Measurements from ENCODE around the gene CACNA1C.

CACNA1C gene

GRCh38 chr12:2627835-2628191 is 575.0 kb downstream of the CACNA1C start:
- Histone ChIP-seq H3K36me3 (ENCODE audit: control insufficient read depth in 1 of 2, insufficient read depth in 2 of 2, low read length in 2 of 2) (no peaks in the 10 kb centered on the region), H3K9me3 (ENCODE audit: control insufficient read depth in 1 of 2, low read length in 2 of 2) (no peaks in the 10 kb centered on the region), H3K27me3 (ENCODE audit: control insufficient read depth in 1 of 2, insufficient read depth in 2 of 2, low read length in 2 of 2) (no peaks in the 10 kb centered on the region), H3K9ac (ENCODE audit: low read depth in 1 of 2, low read length in 2 of 2) (no peak overlapping the region), H3K27ac (ENCODE audit: low read depth, low read length) (no peak overlapping the region), H3K4me3 (ENCODE audit: low read depth in 1 of 2, low read length in 2 of 2) (no peak overlapping the region), H3K4me1 (ENCODE audit: control insufficient read depth in 1 of 2, insufficient read depth in 2 of 2, low read length in 2 of 2) (no peaks in the 10 kb centered on the region)

GRCh38 chr12:2628401-2628800 is 575.6 kb downstream of the CACNA1C start:
- Histone ChIP-seq H3K9me3 (ENCODE audit: control insufficient read depth in 1 of 2, low read length in 2 of 2) (no peaks in the 10 kb centered on the region), H3K27me3 (ENCODE audit: control insufficient read depth in 1 of 2, insufficient read depth in 2 of 2, low read length in 2 of 2) (no peaks in the 10 kb centered on the region), H3K4me1 (ENCODE audit: control insufficient read depth in 1 of 2, insufficient read depth in 2 of 2, low read length in 2 of 2) (no peaks in the 10 kb centered on the region), H3K4me3 (ENCODE audit: low read depth in 1 of 2, low read length in 2 of 2) (no peak overlapping the region), H3K27ac (ENCODE audit: low read depth, low read length) (no peak overlapping the region), H3K9ac (ENCODE audit: low read depth in 1 of 2, low read length in 2 of 2) (no peak overlapping the region), H3K36me3 (ENCODE audit: control insufficient read depth in 1 of 2, insufficient read depth in 2 of 2, low read length in 2 of 2) (no peaks in the 10 kb centered on the region)

DNA sequence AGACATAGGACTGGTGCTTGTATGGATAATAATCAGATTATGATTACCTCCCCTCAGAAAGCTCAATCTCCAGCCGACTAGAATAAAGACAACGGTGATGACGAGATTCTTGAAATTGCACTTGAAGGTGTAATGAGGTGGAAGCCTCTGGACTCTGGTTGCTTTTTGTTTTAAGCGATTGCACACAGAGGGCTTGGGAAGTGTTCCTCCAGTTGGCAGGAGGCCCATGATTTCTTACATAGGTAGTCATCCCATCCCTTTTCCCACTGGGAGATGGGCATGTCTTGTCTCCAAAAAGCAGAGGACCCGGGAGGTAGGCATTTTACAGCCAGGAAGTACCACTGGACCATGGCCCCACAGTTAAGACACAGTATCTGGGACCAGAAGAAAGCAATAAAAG is 576.3 kb downstream of the CACNA1C start:
- H3K9me3 ChIP-seq (ENCODE audit: control insufficient read depth in 1 of 2, low read length in 2 of 2): no peaks in the 10 kb centered on the region
- peaks cover 0 to 3% of the 10 kb centered on the region in 2 donors for H3K4me1 ChIP-seq (ENCODE audit: control insufficient read depth in 1 of 2, insufficient read depth in 2 of 2, low read length in 2 of 2)
- H3K36me3 ChIP-seq (ENCODE audit: control insufficient read depth in 1 of 2, insufficient read depth in 2 of 2, low read length in 2 of 2): no peaks in the 10 kb centered on the region
- no peak overlapping the region for H3K4me3 ChIP-seq (ENCODE audit: low read depth in 1 of 2, low read length in 2 of 2)
- H3K27ac ChIP-seq (ENCODE audit: low read depth, low read length): no peak overlapping the region
- no peaks in the 10 kb centered on the region for H3K27me3 ChIP-seq (ENCODE audit: control insufficient read depth in 1 of 2, insufficient read depth in 2 of 2, low read length in 2 of 2)
- no peak overlapping the region for H3K9ac ChIP-seq (ENCODE audit: low read depth in 1 of 2, low read length in 2 of 2)

- no peak overlapping the region for H3K9ac ChIP-seq (ENCODE audit: low read depth in 1 of 2, low read length in 2 of 2)
- H3K9me3 ChIP-seq (ENCODE audit: control insufficient read depth in 1 of 2, low read length in 2 of 2): no peaks in the 10 kb centered on the region
- no peaks in the 10 kb centered on the region for H3K36me3 ChIP-seq (ENCODE audit: control insufficient read depth in 1 of 2, insufficient read depth in 2 of 2, low read length in 2 of 2)
- no peak overlapping the region for H3K4me3 ChIP-seq (ENCODE audit: low read depth in 1 of 2, low read length in 2 of 2)
- no peak overlapping the region for H3K27ac ChIP-seq (ENCODE audit: low read depth, low read length)
- peaks cover 0 to 5% of the 10 kb centered on the region in 2 donors for H3K4me1 ChIP-seq (ENCODE audit: control insufficient read depth in 1 of 2, insufficient read depth in 2 of 2, low read length in 2 of 2)
- H3K27me3 ChIP-seq (ENCODE audit: control insufficient read depth in 1 of 2, insufficient read depth in 2 of 2, low read length in 2 of 2): no peaks in the 10 kb centered on the region
These were observed 579.0 kb downstream of the CACNA1C start for GRCh38 chr12:2631653-2632350.

- no peaks in the 10 kb centered on the region for H3K9me3 ChIP-seq (ENCODE audit: control insufficient read depth in 1 of 2, low read length in 2 of 2)
- H3K4me1 ChIP-seq (ENCODE audit: control insufficient read depth in 1 of 2, insufficient read depth in 2 of 2, low read length in 2 of 2): peaks cover 0 to 5% of the 10 kb centered on the region in 2 donors
- H3K9ac ChIP-seq (ENCODE audit: low read depth in 1 of 2, low read length in 2 of 2): no peak overlapping the region
- no peak overlapping the region for H3K4me3 ChIP-seq (ENCODE audit: low read depth in 1 of 2, low read length in 2 of 2)
- no peaks in the 10 kb centered on the region for H3K27me3 ChIP-seq (ENCODE audit: control insufficient read depth in 1 of 2, insufficient read depth in 2 of 2, low read length in 2 of 2)
- no peaks in the 10 kb centered on the region for H3K36me3 ChIP-seq (ENCODE audit: control insufficient read depth in 1 of 2, insufficient read depth in 2 of 2, low read length in 2 of 2)
- H3K27ac ChIP-seq (ENCODE audit: low read depth, low read length): no peak overlapping the region
These were observed 580.5 kb downstream of the CACNA1C start for GRCh38 chr12:2633176-2633824.

GRCh38 chr12:2633825-2634200 is 581.0 kb downstream of the CACNA1C start:
- no peak overlapping the region for H3K4me3 ChIP-seq (ENCODE audit: low read depth in 1 of 2, low read length in 2 of 2)
- H3K9me3 ChIP-seq (ENCODE audit: control insufficient read depth in 1 of 2, low read length in 2 of 2): no peaks in the 10 kb centered on the region
- no peaks in the 10 kb centered on the region for H3K27me3 ChIP-seq (ENCODE audit: control insufficient read depth in 1 of 2, insufficient read depth in 2 of 2, low read length in 2 of 2)
- H3K9ac ChIP-seq (ENCODE audit: low read depth in 1 of 2, low read length in 2 of 2): no peak overlapping the region
- H3K27ac ChIP-seq (ENCODE audit: low read depth, low read length): no peak overlapping the region
- H3K4me1 ChIP-seq (ENCODE audit: control insufficient read depth in 1 of 2, insufficient read depth in 2 of 2, low read length in 2 of 2): peaks cover 0 to 5% of the 10 kb centered on the region in 2 donors
- H3K36me3 ChIP-seq (ENCODE audit: control insufficient read depth in 1 of 2, insufficient read depth in 2 of 2, low read length in 2 of 2): no peaks in the 10 kb centered on the region

DNA sequence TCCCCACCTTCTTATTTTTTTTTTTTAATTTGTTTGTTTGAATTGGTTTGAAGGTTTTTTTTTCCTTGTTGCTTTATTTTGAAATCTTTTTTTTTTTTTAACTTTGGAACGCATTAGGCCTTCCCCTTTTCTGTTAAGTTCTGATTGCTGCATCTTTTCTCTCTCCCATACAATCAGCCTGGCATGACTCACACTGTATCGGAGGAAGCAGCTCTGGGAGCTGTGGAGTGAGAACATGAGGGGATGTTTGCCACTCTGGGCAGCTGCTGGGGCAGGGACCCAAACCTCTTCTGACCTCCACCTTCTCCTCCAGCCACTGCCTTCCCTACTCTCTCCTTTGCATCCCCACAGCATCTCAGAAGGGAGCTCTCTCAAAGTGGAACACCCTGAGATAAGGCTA is 581.7 kb downstream of the CACNA1C start:
- Histone ChIP-seq H3K4me1 (ENCODE audit: control insufficient read depth in 1 of 2, insufficient read depth in 2 of 2, low read length in 2 of 2) (peaks cover 0 to 5% of the 10 kb centered on the region in 2 donors), H3K9ac (ENCODE audit: low read depth in 1 of 2, low read length in 2 of 2) (no peak overlapping the region), H3K4me3 (ENCODE audit: low read depth in 1 of 2, low read length in 2 of 2) (no peak overlapping the region), H3K27me3 (ENCODE audit: control insufficient read depth in 1 of 2, insufficient read depth in 2 of 2, low read length in 2 of 2) (no peaks in the 10 kb centered on the region), H3K36me3 (ENCODE audit: control insufficient read depth in 1 of 2, insufficient read depth in 2 of 2, low read length in 2 of 2) (no peaks in the 10 kb centered on the region), H3K27ac (ENCODE audit: low read depth, low read length) (no peak overlapping the region), H3K9me3 (ENCODE audit: control insufficient read depth in 1 of 2, low read length in 2 of 2) (no peaks in the 10 kb centered on the region)

- H3K4me3 ChIP-seq (ENCODE audit: low read depth in 1 of 2, low read length in 2 of 2): no peak overlapping the region
- H3K27me3 ChIP-seq (ENCODE audit: control insufficient read depth in 1 of 2, insufficient read depth in 2 of 2, low read length in 2 of 2): no peaks in the 10 kb centered on the region
- H3K36me3 ChIP-seq (ENCODE audit: control insufficient read depth in 1 of 2, insufficient read depth in 2 of 2, low read length in 2 of 2): no peaks in the 10 kb centered on the region
- H3K9ac ChIP-seq (ENCODE audit: low read depth in 1 of 2, low read length in 2 of 2): no peak overlapping the region
- no peaks in the 10 kb centered on the region for H3K9me3 ChIP-seq (ENCODE audit: control insufficient read depth in 1 of 2, low read length in 2 of 2)
- H3K27ac ChIP-seq (ENCODE audit: low read depth, low read length): no peak overlapping the region
- H3K4me1 ChIP-seq (ENCODE audit: control insufficient read depth in 1 of 2, insufficient read depth in 2 of 2, low read length in 2 of 2): peaks cover 0 to 5% of the 10 kb centered on the region in 2 donors
These were observed 584.1 kb downstream of the CACNA1C start for GRCh38 chr12:2636741-2637340.

DNA sequence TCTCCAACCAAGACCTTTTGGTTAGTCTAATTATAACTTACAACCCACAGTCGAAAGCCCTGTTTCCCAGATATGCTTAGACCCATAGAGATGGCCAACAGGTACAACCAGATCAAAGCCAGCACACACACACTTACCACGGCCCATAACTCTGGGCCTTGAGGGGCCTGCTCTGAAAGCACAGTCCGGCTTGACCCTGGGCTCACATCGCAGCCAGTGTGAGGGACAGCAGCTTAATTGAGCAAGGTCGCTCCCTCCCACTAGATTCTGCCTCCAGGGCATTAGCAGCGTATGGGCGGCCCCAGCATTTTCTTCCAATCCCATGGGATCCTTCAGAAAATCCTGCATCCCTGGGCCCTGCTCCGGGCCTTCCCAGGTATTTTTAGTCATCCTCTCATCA is 584.6 kb downstream of the CACNA1C start:
- peaks cover 0 to 5% of the 10 kb centered on the region in 2 donors for H3K4me1 ChIP-seq (ENCODE audit: control insufficient read depth in 1 of 2, insufficient read depth in 2 of 2, low read length in 2 of 2)
- H3K4me3 ChIP-seq (ENCODE audit: low read depth in 1 of 2, low read length in 2 of 2): no peak overlapping the region
- H3K27me3 ChIP-seq (ENCODE audit: control insufficient read depth in 1 of 2, insufficient read depth in 2 of 2, low read length in 2 of 2): no peaks in the 10 kb centered on the region
- no peak overlapping the region for H3K27ac ChIP-seq (ENCODE audit: low read depth, low read length)
- no peak overlapping the region for H3K9ac ChIP-seq (ENCODE audit: low read depth in 1 of 2, low read length in 2 of 2)
- H3K9me3 ChIP-seq (ENCODE audit: control insufficient read depth in 1 of 2, low read length in 2 of 2): no peaks in the 10 kb centered on the region
- no peaks in the 10 kb centered on the region for H3K36me3 ChIP-seq (ENCODE audit: control insufficient read depth in 1 of 2, insufficient read depth in 2 of 2, low read length in 2 of 2)

GRCh38 chr12:2638273-2639019 is 585.7 kb downstream of the CACNA1C start:
- H3K4me1 ChIP-seq (ENCODE audit: control insufficient read depth in 1 of 2, insufficient read depth in 2 of 2, low read length in 2 of 2): peaks cover 0 to 8% of the 10 kb centered on the region in 2 donors
- H3K9ac ChIP-seq (ENCODE audit: low read depth in 1 of 2, low read length in 2 of 2): no peak overlapping the region
- no peaks in the 10 kb centered on the region for H3K9me3 ChIP-seq (ENCODE audit: control insufficient read depth in 1 of 2, low read length in 2 of 2)
- no peak overlapping the region for H3K27ac ChIP-seq (ENCODE audit: low read depth, low read length)
- H3K36me3 ChIP-seq (ENCODE audit: control insufficient read depth in 1 of 2, insufficient read depth in 2 of 2, low read length in 2 of 2): no peaks in the 10 kb centered on the region
- H3K27me3 ChIP-seq (ENCODE audit: control insufficient read depth in 1 of 2, insufficient read depth in 2 of 2, low read length in 2 of 2): peaks cover 0 to under 1% of the 10 kb centered on the region in 2 donors
- H3K4me3 ChIP-seq (ENCODE audit: low read depth in 1 of 2, low read length in 2 of 2): no peak overlapping the region
